Lower leg skin (tissue), 4 donors: ENCODE data around the gene IGIP. TPM values are rescaled to one million over a fixed set of nuclear protein-coding genes. Genes with fewer than 3 reads are reported as not detected.

Experiments
- DNase-seq, 2 donors: peaks; one replicate each; pipeline ENCODE4 v3.0.0-alpha.2; 2019; ENCODE audit warnings: low spot score in 2 of 2
- H3K4me3 ChIP-seq: fragments of 200-600 bp; sonication (generic); 2 replicates; pipeline ENCODE4 v1.5.1; 2017; ENCODE audit warnings: mild to moderate bottlenecking, low read depth; ENCODE audit not compliant: poor library complexity, severe bottlenecking
- CTCF ChIP-seq, 3 donors: fragments of 450-650 bp; IDR thresholded peaks; one replicate each; pipeline ENCODE4 v1.5.1; 2016; ENCODE audit warnings: antibody characterized with exemption in 3 of 3, mild to moderate bottlenecking in 3 of 3, moderate library complexity in 2 of 3
- POLR2A ChIP-seq, 2 donors: fragments of 450-650 bp; IDR thresholded peaks; one replicate each; pipeline ENCODE4 v1.6.1; 2016 to 2017; ENCODE audit warnings: antibody characterized with exemption in 2 of 2, mild to moderate bottlenecking in 1 of 2, moderate library complexity in 1 of 2
- WGBS, 2 donors: methylation state at CpG; one replicate each; pipeline ENCODE4 v1.1.5; 2018; 5-methylcytosine and 5-hydroxymethylcytosine counted together
- intact Hi-C: fragments of 100-400 bp; cut with DNase I; formaldehyde crosslinking; loops from one replicate; pipeline ENCODE4 v1.15.0; 2023; ENCODE audit warnings: low total_unique reads
- total RNA-seq, 4 donors: library from RNA; depleted of rRNA; stranded (reverse); fragments of >200 nt; gene quantifications; one replicate each; pipeline ENCODE4 v1.1.0, GENCODE V29; 2016

The IGIP gene
- total RNA-seq, 4 donors from 2014 or later, result 7.5 to 10.4 (median 8.0) TPM

- intact Hi-C loops, result no loop called here
- TF ChIP-seq POLR2A (IDR thresholded peaks at IDR 0.05), result no peak
- TF ChIP-seq CTCF (IDR thresholded peaks at IDR 0.05), result no peak
- no peak overlapping the region for H3K4me3 ChIP-seq
- no peak for DNase-seq
- WGBS, 2 donors, result 63 to 72% methylated on average over 1 of the region's 1 CpG
These were observed 21.6 kb upstream of the IGIP start for GRCh38 chr5:140104100-140104499.

GRCh38 chr5:140106101-140106500, 19.6 kb upstream of the IGIP start:
- intact Hi-C loops, result no loop called here
- DNase-seq, result no peak
- H3K4me3 ChIP-seq, result no peak overlapping the region
- WGBS, 2 donors, result 39 to 40% methylated on average over 5 of the region's 5 CpGs
- TF ChIP-seq CTCF (IDR thresholded peaks at IDR 0.05) (no peak), POLR2A (IDR thresholded peaks at IDR 0.05) (no peak)

GRCh38 chr5:140106805-140107311, 18.9 kb upstream of the IGIP start:
- 51 to 57% methylated on average over 16 of the region's 16 CpGs for WGBS, 2 donors
- no peak for TF ChIP-seq CTCF (IDR thresholded peaks at IDR 0.05)
- intact Hi-C loops, result no loop called here

GRCh38 chr5:140107312-140108092, 18.2 kb upstream of the IGIP start:
- peak; percentile 87 to 98 for DNase-seq
- 0 to 1% methylated on average over 55 to 74 of the region's 88 CpGs for WGBS, 2 donors
- intact Hi-C loops, result no loop called here
- peak overlapping the region; percentile 84 for H3K4me3 ChIP-seq
- peak in 1 of 3 donors; percentile 49 for TF ChIP-seq CTCF (IDR thresholded peaks at IDR 0.05)
- peak in 1 of 2 donors; percentile 62 for TF ChIP-seq POLR2A (IDR thresholded peaks at IDR 0.05)

More at GRCh38 chr5:140106805-140107311, 18.9 kb upstream of the IGIP start:
- DNase-seq, result no peak
- peak overlapping the region; percentile 84 for H3K4me3 ChIP-seq

- 3 to 4% methylated on average over 36 to 49 of the region's 52 CpGs for WGBS, 2 donors
- intact Hi-C loops, result no loop called here
- peak overlapping the region; percentile 84 for H3K4me3 ChIP-seq
- TF ChIP-seq CTCF (IDR thresholded peaks at IDR 0.05), result no peak
- no peak for TF ChIP-seq POLR2A (IDR thresholded peaks at IDR 0.05)
- peak; percentile 24 to 87 for DNase-seq
These were observed 17.4 kb upstream of the IGIP start for GRCh38 chr5:140108093-140109017.
